DOHH2 (cell line): ENCODE results near the gene DGKD.

Source experiments
- H3F3A ChIP-seq: fragments of 200-600 bp; sonication (generic), shearing (Covaris generic); 2 replicates; pipeline ENCODE4 v1.6.0; 2016; ENCODE audit warnings: antibody characterized with exemption, mild to moderate bottlenecking; ENCODE audit not compliant: control insufficient read depth, insufficient read depth
- H3K27ac ChIP-seq: fragments of 200-600 bp; sonication (generic); 2 replicates; pipeline ENCODE4 v1.5.1; 2014; ENCODE audit warnings: low read depth, mild to moderate bottlenecking, low read length, moderate library complexity
- H3K27me3 ChIP-seq: fragments of 200-600 bp; sonication (generic); 2 replicates; pipeline ENCODE4 v1.6.1; 2014; ENCODE audit warnings: mild to moderate bottlenecking, low read length, mixed read lengths; ENCODE audit not compliant: control insufficient read depth
- H3K36me3 ChIP-seq: fragments of 200-600 bp; sonication (generic); 2 replicates; pipeline ENCODE4 v1.6.1; 2014; ENCODE audit warnings: mild to moderate bottlenecking, low read length, moderate library complexity, mixed read lengths; ENCODE audit not compliant: control insufficient read depth
- H3K4me1 ChIP-seq: fragments of 200-600 bp; sonication (generic); 2 replicates; pipeline ENCODE4 v1.6.1; 2014; ENCODE audit warnings: mild to moderate bottlenecking, low read length, mixed read lengths; ENCODE audit not compliant: control insufficient read depth
- H3K4me2 ChIP-seq: fragments of 200-600 bp; sonication (generic); 2 replicates; pipeline ENCODE4 v1.6.0; 2014; ENCODE audit warnings: mild to moderate bottlenecking, low read length, moderate library complexity
- H3K4me3 ChIP-seq: fragments of 200-600 bp; sonication (generic); 2 replicates; pipeline ENCODE4 v1.5.1; 2014; ENCODE audit warnings: mild to moderate bottlenecking, low read length, mixed read lengths
- H3K79me2 ChIP-seq: fragments of 200-600 bp; sonication (generic); 2 replicates; pipeline ENCODE4 v1.6.1; 2014; ENCODE audit warnings: mild to moderate bottlenecking, low read length, mixed read lengths; ENCODE audit not compliant: control insufficient read depth
- H3K9me2 ChIP-seq: fragments of 200-600 bp; sonication (generic); replicated peaks from 2 replicates; pipeline ENCODE4 v1.6.1; 2014; ENCODE audit warnings: mild to moderate bottlenecking, low read length, mixed read lengths; ENCODE audit not compliant: control insufficient read depth
- H3K9me3 ChIP-seq: fragments of 200-600 bp; sonication (generic); 2 replicates; pipeline ENCODE4 v1.6.1; 2014; ENCODE audit warnings: antibody characterized with exemption, low read length, mixed read lengths; ENCODE audit not compliant: control insufficient read depth, insufficient read depth
- H4K20me1 ChIP-seq: fragments of 200-600 bp; sonication (generic); 2 replicates; pipeline ENCODE4 v1.6.0; 2014; ENCODE audit warnings: low read depth, mild to moderate bottlenecking, antibody characterized with exemption, low read length, moderate library complexity; ENCODE audit not compliant: control insufficient read depth, insufficient read depth
- EZH2phosphoT487 ChIP-seq: fragments of 200-600 bp; sonication (generic); IDR thresholded peaks from 2 replicates; pipeline ENCODE4 v1.6.1; 2017; ENCODE audit warnings: borderline replicate concordance, mild to moderate bottlenecking, antibody characterized with exemption, low read length, moderate library complexity, mixed read lengths
- TF ChIP-seq, protein P1 (sequence below): fragments of 200-600 bp; sonication (generic); IDR thresholded peaks from one replicate; pipeline ENCODE4 v1.5.1; 2014; ENCODE audit warnings: antibody characterized with exemption, mild to moderate bottlenecking, low read depth, low read length; ENCODE audit not compliant: poor library complexity, severe bottlenecking

Gene DGKD

DNA sequence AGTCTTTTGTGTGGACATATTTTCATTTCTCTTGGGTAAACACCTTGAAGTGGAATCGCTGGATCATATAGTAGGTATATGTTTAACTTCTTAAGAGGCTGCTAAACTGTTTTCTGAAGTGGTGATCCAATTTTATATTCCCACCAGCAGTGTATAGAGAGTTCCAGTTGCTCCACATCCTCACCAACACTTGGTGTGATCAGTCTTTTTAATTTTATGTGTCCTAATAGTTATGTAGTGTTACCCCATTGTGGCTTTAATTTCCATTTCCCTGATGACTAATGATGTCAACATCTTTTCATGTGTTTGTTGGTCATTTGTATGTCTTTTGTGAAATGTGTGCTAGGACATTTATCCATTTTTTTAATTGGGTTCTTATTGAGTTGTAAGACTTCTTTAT lies 56.9 kb downstream of the DGKD start:
- H3K4me1 ChIP-seq = peaks cover 5% of the 10 kb centered on the region
- H4K20me1 ChIP-seq = no peaks in the 10 kb centered on the region
- TF ChIP-seq EZH2phosphoT487 = no peak
- TF ChIP-seq, protein P1, sequence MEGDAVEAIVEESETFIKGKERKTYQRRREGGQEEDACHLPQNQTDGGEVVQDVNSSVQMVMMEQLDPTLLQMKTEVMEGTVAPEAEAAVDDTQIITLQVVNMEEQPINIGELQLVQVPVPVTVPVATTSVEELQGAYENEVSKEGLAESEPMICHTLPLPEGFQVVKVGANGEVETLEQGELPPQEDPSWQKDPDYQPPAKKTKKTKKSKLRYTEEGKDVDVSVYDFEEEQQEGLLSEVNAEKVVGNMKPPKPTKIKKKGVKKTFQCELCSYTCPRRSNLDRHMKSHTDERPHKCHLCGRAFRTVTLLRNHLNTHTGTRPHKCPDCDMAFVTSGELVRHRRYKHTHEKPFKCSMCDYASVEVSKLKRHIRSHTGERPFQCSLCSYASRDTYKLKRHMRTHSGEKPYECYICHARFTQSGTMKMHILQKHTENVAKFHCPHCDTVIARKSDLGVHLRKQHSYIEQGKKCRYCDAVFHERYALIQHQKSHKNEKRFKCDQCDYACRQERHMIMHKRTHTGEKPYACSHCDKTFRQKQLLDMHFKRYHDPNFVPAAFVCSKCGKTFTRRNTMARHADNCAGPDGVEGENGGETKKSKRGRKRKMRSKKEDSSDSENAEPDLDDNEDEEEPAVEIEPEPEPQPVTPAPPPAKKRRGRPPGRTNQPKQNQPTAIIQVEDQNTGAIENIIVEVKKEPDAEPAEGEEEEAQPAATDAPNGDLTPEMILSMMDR = no peak
- no peak overlapping the region for H3K27ac ChIP-seq
- H3K27me3 ChIP-seq = no peaks in the 10 kb centered on the region
- no peaks in the 10 kb centered on the region for H3K9me2 ChIP-seq
- H3K79me2 ChIP-seq = peaks cover 25% of the 10 kb centered on the region
- no peak overlapping the region for H3K4me3 ChIP-seq
- 0 out of 2 replicates have a peak, but pooled peaks cover 4% of the 10 kb centered on the region for H3F3A ChIP-seq
- H3K36me3 ChIP-seq = peaks cover 27% of the 10 kb centered on the region
- H3K4me2 ChIP-seq = no peak overlapping the region
- H3K9me3 ChIP-seq = peaks cover 15% of the 10 kb centered on the region; the same call in 1 of the 2 replicates

DNA sequence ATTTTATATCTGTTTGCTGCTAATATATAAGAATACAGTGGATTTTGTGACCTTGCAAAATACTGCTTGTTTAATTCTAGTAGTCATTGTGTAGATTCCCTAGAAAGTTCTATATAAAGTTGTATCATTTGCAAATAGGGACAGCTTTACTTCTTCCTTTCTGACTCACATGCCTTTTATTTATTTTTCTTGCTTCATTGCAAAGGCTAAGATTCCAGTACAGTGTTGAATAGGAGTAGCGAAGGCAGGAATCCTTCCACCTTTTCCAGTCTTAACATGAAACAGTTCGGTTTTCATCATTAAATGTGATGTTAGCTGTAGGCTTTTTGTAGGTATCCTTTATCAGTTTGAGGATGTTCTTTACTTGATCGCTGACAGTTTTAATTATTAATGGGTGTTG lies 58.1 kb downstream of the DGKD start:
- Histone ChIP-seq H3K4me1 (peaks cover 17% of the 10 kb centered on the region), H3K9me2 (no peaks in the 10 kb centered on the region), H3K4me3 (no peak overlapping the region), H3K27me3 (no peaks in the 10 kb centered on the region), H4K20me1 (no peaks in the 10 kb centered on the region), H3K79me2 (peaks cover 25% of the 10 kb centered on the region), H3K27ac (no peak overlapping the region), H3K9me3 (peaks cover 15% of the 10 kb centered on the region; the same call in 1 of the 2 replicates), H3K4me2 (no peak overlapping the region), H3F3A (peaks cover 6% of the 10 kb centered on the region), H3K36me3 (peaks cover 22% of the 10 kb centered on the region)
- no peak for TF ChIP-seq EZH2phosphoT487
- TF ChIP-seq, protein P1 = no peak

DNA sequence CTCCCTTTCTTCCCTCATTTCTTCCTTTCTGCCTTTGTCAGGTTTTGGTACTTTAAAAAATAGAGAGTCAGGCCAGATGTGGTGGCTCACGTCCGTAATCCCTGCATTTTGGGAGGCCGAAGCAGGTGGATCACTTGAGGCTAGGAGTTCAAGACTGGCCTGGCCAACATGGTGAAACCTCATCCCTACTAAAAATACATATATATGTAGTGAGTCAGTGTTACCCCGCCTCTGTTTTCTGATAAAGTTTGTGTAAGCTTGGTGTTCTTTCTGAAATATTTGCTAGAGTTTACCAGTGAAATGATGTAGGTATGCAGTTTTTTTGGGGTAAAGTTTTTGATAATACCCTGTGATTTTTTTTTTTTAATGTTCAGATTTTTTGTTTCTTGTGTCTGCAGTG lies 58.8 kb downstream of the DGKD start:
- peaks cover 15% of the 10 kb centered on the region; the same call in 1 of the 2 replicates for H3K9me3 ChIP-seq
- TF ChIP-seq EZH2phosphoT487 = no peak
- TF ChIP-seq, protein P1 = no peak
- no peaks in the 10 kb centered on the region for H4K20me1 ChIP-seq
- no peak overlapping the region for H3K4me2 ChIP-seq
- peaks cover 24% of the 10 kb centered on the region for H3K4me1 ChIP-seq
- H3K9me2 ChIP-seq = no peaks in the 10 kb centered on the region
- H3K4me3 ChIP-seq = no peak overlapping the region
- peaks cover 13% of the 10 kb centered on the region for H3F3A ChIP-seq
- H3K36me3 ChIP-seq = peaks cover 22% of the 10 kb centered on the region
- H3K27ac ChIP-seq = no peak overlapping the region
- peaks cover 25% of the 10 kb centered on the region for H3K79me2 ChIP-seq
- no peaks in the 10 kb centered on the region for H3K27me3 ChIP-seq
